H9 (cell line): ENCODE data around the gene SLC16A13. TPM values are rescaled to one million over a fixed set of nuclear protein-coding genes. Genes with fewer than 3 reads are reported as not detected.
A peak's percentile ranks its signal among the peaks of the same experiment; 100 is the strongest.

Experiments used
- DNase-seq: peaks from one replicate; pipeline ENCODE4 v3.0.0-alpha.2; 2017
- H2AFZ ChIP-seq: one replicate; pipeline ENCODE4 v1.6.1; 2013; ENCODE audit warnings: mild to moderate bottlenecking, low read length, control low read depth, moderate library complexity
- H2AK5ac ChIP-seq: 2 replicates; pipeline ENCODE4 v1.6.1; 2013; ENCODE audit warnings: low read length, control low read depth, mixed read lengths; ENCODE audit not compliant: insufficient read length
- H2BK120ac ChIP-seq: one replicate; pipeline ENCODE4 v1.6.1; 2013; ENCODE audit warnings: low read depth, mild to moderate bottlenecking, low read length, control low read depth, inconsistent platforms; ENCODE audit not compliant: poor library complexity, severe bottlenecking
- H2BK12ac ChIP-seq: 2 replicates; pipeline ENCODE4 v1.6.1; 2013; ENCODE audit warnings: low read length, control low read depth, mixed read lengths, low read depth; ENCODE audit not compliant: insufficient read length
- H2BK15ac ChIP-seq: 2 replicates; pipeline ENCODE4 v1.6.1; 2013; ENCODE audit warnings: low read depth, low read length, control low read depth
- H2BK20ac ChIP-seq: one replicate; pipeline ENCODE4 v1.6.1; 2013; ENCODE audit warnings: low read depth, mild to moderate bottlenecking, low read length, control low read depth, inconsistent platforms; ENCODE audit not compliant: poor library complexity, severe bottlenecking
- H2BK5ac ChIP-seq: 2 replicates; pipeline ENCODE4 v1.6.1; 2013; ENCODE audit warnings: low read length, control low read depth, mixed read lengths; ENCODE audit not compliant: insufficient read length
- H3K14ac ChIP-seq: 2 replicates; pipeline ENCODE4 v1.6.1; 2013; ENCODE audit warnings: low read length, control low read depth; ENCODE audit not compliant: insufficient read depth
- H3K18ac ChIP-seq: 2 replicates; pipeline ENCODE4 v1.6.1; 2013; ENCODE audit warnings: low read depth, mild to moderate bottlenecking, mixed read lengths, low read length, control low read depth; ENCODE audit not compliant: insufficient read length
- H3K23ac ChIP-seq: 2 replicates; pipeline ENCODE4 v1.6.1; 2013; ENCODE audit warnings: low read length, control low read depth, mixed read lengths, low read depth; ENCODE audit not compliant: insufficient read length
- H3K23me2 ChIP-seq: 2 replicates; pipeline ENCODE4 v1.6.1; 2013; ENCODE audit warnings: low read depth, mild to moderate bottlenecking, mixed read lengths, low read length, control low read depth; ENCODE audit not compliant: insufficient read length, poor library complexity, severe bottlenecking
- H3K27ac ChIP-seq: 2 replicates; pipeline ENCODE4 v1.5.1; 2013; ENCODE audit warnings: low read length, control low read depth, mixed read lengths, low read depth; ENCODE audit not compliant: insufficient read length
- H3K27me3 ChIP-seq: 2 replicates; pipeline ENCODE4 v1.6.1; 2013; ENCODE audit warnings: low read length, control low read depth, inconsistent platforms; ENCODE audit not compliant: insufficient read depth
- H3K4ac ChIP-seq: 2 replicates; pipeline ENCODE4 v1.6.1; 2013; ENCODE audit warnings: low read depth, mild to moderate bottlenecking, control low read depth, inconsistent platforms, low read length, moderate library complexity
- H3K4me1 ChIP-seq: 2 replicates; pipeline ENCODE4 v1.6.1; 2013; ENCODE audit warnings: low read length, control low read depth, inconsistent platforms; ENCODE audit not compliant: insufficient read depth
- H3K4me2 ChIP-seq: 2 replicates; pipeline ENCODE4 v1.6.1; 2013; ENCODE audit warnings: low read length, control low read depth, mixed read lengths; ENCODE audit not compliant: insufficient read length, insufficient read depth
- H3K56ac ChIP-seq: 2 replicates; pipeline ENCODE4 v1.6.1; 2013; ENCODE audit warnings: low read depth, mild to moderate bottlenecking, mixed read lengths, low read length, control low read depth; ENCODE audit not compliant: insufficient read length
- H3K79me1 ChIP-seq: 2 replicates; pipeline ENCODE4 v1.6.1; 2013; ENCODE audit warnings: low read depth, mild to moderate bottlenecking, moderate library complexity, low read length, control low read depth, inconsistent platforms; ENCODE audit not compliant: insufficient read depth, poor library complexity, severe bottlenecking
- H3K79me2 ChIP-seq: 2 replicates; pipeline ENCODE4 v1.6.1; 2013; ENCODE audit warnings: low read length, control low read depth, inconsistent platforms; ENCODE audit not compliant: insufficient read depth
- H3K9ac ChIP-seq: 2 replicates; pipeline ENCODE4 v1.6.1; 2013; ENCODE audit warnings: low read length, control low read depth, mixed read lengths; ENCODE audit not compliant: insufficient read length; ENCODE audit errors: extremely low read depth
- H3K9me3 ChIP-seq: one replicate; pipeline ENCODE4 v1.6.1; 2013; ENCODE audit warnings: low read depth, low read length, inconsistent platforms; ENCODE audit not compliant: control insufficient read depth
- H3T11ph ChIP-seq: one replicate; pipeline ENCODE4 v1.6.1; 2013; ENCODE audit warnings: mild to moderate bottlenecking, low read length, control low read depth, inconsistent platforms
- H4K20me1 ChIP-seq: one replicate; pipeline ENCODE4 v1.6.1; 2013; ENCODE audit not compliant: control insufficient read depth, insufficient read length, insufficient read depth
- H4K5ac ChIP-seq: 2 replicates; pipeline ENCODE4 v1.6.1; 2013; ENCODE audit warnings: low read depth, mild to moderate bottlenecking, mixed read lengths, low read length, control low read depth; ENCODE audit not compliant: insufficient read length
- H4K8ac ChIP-seq: replicated peaks from 2 replicates; pipeline ENCODE4 v1.6.1; 2013; ENCODE audit warnings: low read length, control low read depth, mixed read lengths, low read depth; ENCODE audit not compliant: insufficient read length
- H4K91ac ChIP-seq: 2 replicates; pipeline ENCODE4 v1.6.1; 2013; ENCODE audit warnings: low read depth, mild to moderate bottlenecking, moderate library complexity, mixed read lengths, low read length, control low read depth; ENCODE audit not compliant: insufficient read length
- H3K27ac Mint-ChIP-seq, 3 experiments: 2 replicates in 2 of 3; 3 replicates in 1 of 3; pipeline ENCODE4 v1.8.0; 2020 to 2021; ENCODE audit warnings: mixed read lengths in 3 of 3, mild to moderate bottlenecking in 1 of 3, moderate library complexity in 1 of 3
- H3K27me3 Mint-ChIP-seq: 2 replicates; pipeline ENCODE4 v1.8.0; 2021; ENCODE audit warnings: low read depth, mild to moderate bottlenecking, moderate library complexity, mixed read lengths
- H3K36me3 Mint-ChIP-seq, 3 experiments: 2 replicates in 2 of 3; 3 replicates in 1 of 3; pipeline ENCODE4 v1.8.0; 2020 to 2021; ENCODE audit warnings: low read depth in 3 of 3, mixed read lengths in 3 of 3; ENCODE audit not compliant: insufficient read depth in 1 of 3
- H3K4me1 Mint-ChIP-seq, 2 experiments: 2 replicates each; pipeline ENCODE4 v1.8.0; 2020; ENCODE audit warnings: mixed read lengths in 2 of 2
- H3K4me3 Mint-ChIP-seq, 2 experiments: 2 replicates in 1 of 2; 3 replicates in 1 of 2; pipeline ENCODE4 v1.8.0; 2020 to 2021; ENCODE audit warnings: mild to moderate bottlenecking in 2 of 2, mixed read lengths in 2 of 2, moderate library complexity in 1 of 2
- H3K9me3 Mint-ChIP-seq, 2 experiments: 2 replicates in 1 of 2; 3 replicates in 1 of 2; pipeline ENCODE4 v1.8.0; 2020; ENCODE audit warnings: mild to moderate bottlenecking in 2 of 2, mixed read lengths in 2 of 2, moderate library complexity in 1 of 2
- CTCF ChIP-seq: fragments of 200-600 bp; sonication (generic); conservative IDR thresholded peaks from 3 replicates; pipeline ENCODE4 v1.8.0; 2021; ENCODE audit warnings: antibody characterized with exemption, mild to moderate bottlenecking
- WGBS: extraction: QIAGEN DNeasy Blood & Tissue Kit; methylation state at CpG from one replicate; pipeline ENCODE4 v1.1.7; 2013; ENCODE audit warnings: missing lambda C conversion rate, low lambda C conversion rate, mixed read lengths; ENCODE audit not compliant: insufficient read length; ENCODE audit errors: extremely low coverage; 5-methylcytosine and 5-hydroxymethylcytosine counted together
- total RNA-seq: library from RNA; stranded (reverse); gene quantifications from 2 replicates; pipeline ENCODE4 v1.2.1, GENCODE V29; 2021

The SLC16A13 gene
- total RNA-seq, 1 experiment from 2014 or later, result 6.1 TPM

GRCh38 chr17:7024402-7024785 lies 11.4 kb upstream of the SLC16A13 start:
- Histone ChIP-seq H3K56ac (no peak overlapping the region), H2BK5ac (no peak overlapping the region), H4K5ac (no peak overlapping the region), H3K4ac (no peak overlapping the region), H3K79me2 (no peaks in the 10 kb centered on the region), H2AK5ac (no peak overlapping the region), H2BK120ac (no peak overlapping the region), H2BK20ac (no peak overlapping the region), H4K20me1 (no peaks in the 10 kb centered on the region), H3K4me1 (0 out of 2 replicates have a peak, but pooled peaks cover 3% of the 10 kb centered on the region), H3T11ph (no peak overlapping the region), H3K79me1 (no peaks in the 10 kb centered on the region), H3K27ac (no peak overlapping the region), H4K91ac (no peak overlapping the region), H4K8ac (no peak overlapping the region), H3K14ac (no peak overlapping the region), H2BK15ac (no peak overlapping the region), H3K9me3 (no peaks in the 10 kb centered on the region), H2AFZ (no peak overlapping the region), H3K27me3 (peaks cover 6% of the 10 kb centered on the region; the same call in 1 of the 2 replicates), H3K23me2 (peaks cover 14% of the 10 kb centered on the region), H2BK12ac (no peak overlapping the region), H3K4me2 (no peak overlapping the region), H3K18ac (no peak overlapping the region), H3K23ac (no peak overlapping the region), H3K9ac (no peak overlapping the region)
- H3K27ac Mint-ChIP-seq, result no peak overlapping the region
- no peak for DNase-seq
- TF ChIP-seq CTCF, result no peak
- H3K36me3 Mint-ChIP-seq, result peaks cover 6 to 35% (median 18%) of the 10 kb centered on the region in 3 experiments; a peak in 6 of 7 replicates
- peaks cover 44% of the 10 kb centered on the region for H3K27me3 Mint-ChIP-seq
- WGBS, result no CpG with 5 or more reads among the region's 8 CpGs
- peaks cover 20 to 34% of the 10 kb centered on the region in 2 experiments for H3K4me1 Mint-ChIP-seq
- peaks cover 0 to 2% of the 10 kb centered on the region in 2 experiments; a peak in 1 of 5 replicates for H3K9me3 Mint-ChIP-seq
- H3K4me3 Mint-ChIP-seq, result peak overlapping the region in 1 of 2 experiments; percentile 89; a peak in 1 of 5 replicates
